HCT116 (cell line): Measurements from ENCODE around the gene MAD2L1. TPM values are rescaled to one million over a fixed set of nuclear protein-coding genes. Genes with fewer than 3 reads are reported as not detected.

Experiments
- ATAC-seq: fragments of 200-7000 bp; cut with Tn5 transposase; 2 replicates; pipeline ENCODE4 v1.9.1; 2020; ENCODE audit warnings: mild to moderate bottlenecking, moderate library complexity
- BruUV-seq: library from RNA; stranded (reverse); fragments of 400-500 nt; replicated peaks from 2 replicates; lab custom pipeline; 2021; lab: Mats Ljungman, UMichigan
- CTCF ChIA-PET: fragments of 300-600 bp; sonication (Branson Sonifier 250); formaldehyde crosslinking; loops from one replicate; lab custom pipeline; 2021; ENCODE audit warnings: antibody characterized with exemption; lab: Charles Lee
- POLR2A ChIA-PET: fragments of 300-600, 350-600 bp; sonication (Branson Sonifier 250); formaldehyde crosslinking; loops from one replicate; lab custom pipeline; 2021; ENCODE audit warnings: antibody characterized with exemption; lab: Charles Lee
- RAD21 ChIA-PET, 2 experiments: fragments of 300-600 bp; sonication (Branson Sonifier 250); formaldehyde crosslinking; loops; one replicate each; lab custom pipeline; 2023; ENCODE audit warnings: low total read pairs in 2 of 2; ENCODE audit not compliant: uncharacterized antibody in 2 of 2, unreplicated experiment in 2 of 2, low non-redundant PET in 1 of 2; lab: Charles Lee
- DNase-seq: peaks from one replicate; pipeline ENCODE4 v3.0.0-alpha.2; 2010; ENCODE audit warnings: low read depth, low spot score
- H2AFZ ChIP-seq: fragments of 200-600 bp; shearing (Covaris generic), sonication (generic); 2 replicates; pipeline ENCODE4 v1.6.1; 2017; ENCODE audit warnings: low read depth, mixed run types, mixed read lengths, antibody characterized with exemption, low read length; ENCODE audit not compliant: poor library complexity, severe bottlenecking
- H3K27ac ChIP-seq: 2 replicates; pipeline ENCODE4 v1.5.1; 2012; ENCODE audit warnings: low read depth, low read length
- H3K27me3 ChIP-seq: fragments of 200-600 bp; sonication (generic); 2 replicates; pipeline ENCODE4 v1.6.1; 2016; ENCODE audit warnings: mixed run types, low read length, mixed read lengths; ENCODE audit not compliant: insufficient read depth
- H3K36me3 ChIP-seq, 2 experiments: fragments of 200-500 bp in 1 of 2; fragments of 200-600 bp in 1 of 2; sonication (Bioruptor generic) in 1 of 2; sonication (generic) in 1 of 2; 2 replicates each; pipeline versions ENCODE4 v1.5.1 to v1.6.1; 2014 to 2016; ENCODE audit warnings: low read length in 2 of 2, inconsistent platforms in 1 of 2, mixed read lengths in 1 of 2, mixed run types in 1 of 2; ENCODE audit not compliant: insufficient read depth in 2 of 2, control insufficient read depth in 1 of 2
- H3K4me1 ChIP-seq, 2 experiments: fragments of 200-600 bp in 1 of 2; sonication (generic) in 1 of 2; 2 replicates each; pipeline versions ENCODE4 v1.5.1 to v1.6.1; 2012 to 2017; ENCODE audit warnings: low read length in 2 of 2, inconsistent platforms in 1 of 2, mild to moderate bottlenecking in 1 of 2, mixed read lengths in 1 of 2, mixed run types in 1 of 2, moderate library complexity in 1 of 2; ENCODE audit not compliant: insufficient read depth in 2 of 2, control insufficient read depth in 1 of 2
- H3K4me2 ChIP-seq: fragments of 200-600 bp; sonication (generic); 2 replicates; pipeline ENCODE4 v1.6.1; 2017; ENCODE audit warnings: mixed run types, low read length, mixed read lengths
- H3K4me3 ChIP-seq, 2 experiments: fragments of 200-600 bp in 1 of 2; sonication (generic) in 1 of 2; replicated peaks in 1 of 2; 2 replicates each; pipeline ENCODE4 v1.5.1; 2011 to 2016; ENCODE audit warnings: low read length in 2 of 2, control low read depth in 1 of 2, low read depth in 1 of 2, mild to moderate bottlenecking in 1 of 2, mixed read lengths in 1 of 2, mixed run types in 1 of 2
- H3K79me2 ChIP-seq: fragments of 200-600 bp; sonication (generic); 2 replicates; pipeline ENCODE4 v1.6.1; 2017; ENCODE audit warnings: mild to moderate bottlenecking, mixed run types, low read length, moderate library complexity, mixed read lengths; ENCODE audit not compliant: insufficient read depth
- H3K9ac ChIP-seq: fragments of 200-600 bp; sonication (generic); 2 replicates; pipeline ENCODE4 v1.6.1; 2016; ENCODE audit warnings: low read length, mixed read lengths
- H3K9me2 ChIP-seq: fragments of 200-600 bp; sonication (generic), shearing (Covaris generic); 2 replicates; pipeline ENCODE4 v1.6.1; 2017; ENCODE audit warnings: mixed run types, mild to moderate bottlenecking, moderate library complexity; ENCODE audit not compliant: insufficient read depth
- H3K9me3 ChIP-seq, 2 experiments: fragments of 200-500 bp in 1 of 2; fragments of 200-600 bp in 1 of 2; sonication (Bioruptor generic) in 1 of 2; sonication (generic) in 1 of 2; 2 replicates each; pipeline ENCODE4 v1.6.1; 2014 to 2017; ENCODE audit warnings: low read length in 2 of 2, mixed read lengths in 2 of 2, inconsistent platforms in 1 of 2, low read depth in 1 of 2, mild to moderate bottlenecking in 1 of 2, mixed run types in 1 of 2, moderate library complexity in 1 of 2; ENCODE audit not compliant: control insufficient read depth in 1 of 2, insufficient read depth in 1 of 2
- H4K20me1 ChIP-seq: fragments of 200-600 bp; sonication (generic), shearing (Covaris generic); 2 replicates; pipeline ENCODE4 v1.6.1; 2017; ENCODE audit warnings: mixed run types, mild to moderate bottlenecking, moderate library complexity; ENCODE audit not compliant: insufficient read depth
- CBX3 ChIP-seq: IDR thresholded peaks from 2 replicates; pipeline ENCODE4 v1.6.1; 2012; ENCODE audit warnings: low read depth
- CEBPB ChIP-seq: IDR thresholded peaks from 2 replicates; pipeline ENCODE4 v1.6.1; 2012; ENCODE audit warnings: low read depth
- POLR2A ChIP-seq: IDR thresholded peaks from 2 replicates; pipeline ENCODE4 v1.7.0; 2011; ENCODE audit warnings: borderline replicate concordance; ENCODE audit not compliant: insufficient read depth, insufficient read length; ENCODE audit errors: extremely low read depth
- POLR2AphosphoS5 ChIP-seq: IDR thresholded peaks from 2 replicates; pipeline ENCODE4 v1.6.1; 2011; ENCODE audit warnings: mild to moderate bottlenecking, low read depth, low read length, moderate library complexity
- ZNF274 ChIP-seq: fragments of 200-500 bp; sonication (Bioruptor generic); IDR thresholded peaks from 2 replicates; pipeline ENCODE4 v1.6.1; 2014; ENCODE audit warnings: mild to moderate bottlenecking, low read depth, low read length, inconsistent platforms
- intact Hi-C: fragments of 100-400 bp; cut with micrococcal nuclease; formaldehyde crosslinking; loops from 2 replicates; pipeline ENCODE4 v1.10.0; 2022
- total RNA-seq: library from RNA; stranded (reverse); gene quantifications from one replicate; pipeline ENCODE4 v1.2.1, GENCODE V29; 2021; ENCODE audit not compliant: unreplicated experiment
- TF ChIP-seq, protein P1 (sequence below), 3 experiments: fragments of 200-600 bp in 1 of 3; sonication (generic) in 1 of 3; IDR thresholded peaks in 2 of 3; conservative IDR thresholded peaks in 1 of 3; 2 replicates each; pipeline ENCODE4 v1.5.1; 2012 to 2017; ENCODE audit warnings: low read depth in 2 of 3, low read length in 2 of 3, antibody characterized with exemption in 1 of 3, borderline replicate concordance in 1 of 3, control low read depth in 1 of 3, mild to moderate bottlenecking in 1 of 3, mixed read lengths in 1 of 3, mixed run types in 1 of 3, moderate library complexity in 1 of 3; ENCODE audit not compliant: insufficient read depth in 1 of 3

MAD2L1 gene
- total RNA-seq, 1 experiment from 2014 or later = 92.9 TPM

DNA sequence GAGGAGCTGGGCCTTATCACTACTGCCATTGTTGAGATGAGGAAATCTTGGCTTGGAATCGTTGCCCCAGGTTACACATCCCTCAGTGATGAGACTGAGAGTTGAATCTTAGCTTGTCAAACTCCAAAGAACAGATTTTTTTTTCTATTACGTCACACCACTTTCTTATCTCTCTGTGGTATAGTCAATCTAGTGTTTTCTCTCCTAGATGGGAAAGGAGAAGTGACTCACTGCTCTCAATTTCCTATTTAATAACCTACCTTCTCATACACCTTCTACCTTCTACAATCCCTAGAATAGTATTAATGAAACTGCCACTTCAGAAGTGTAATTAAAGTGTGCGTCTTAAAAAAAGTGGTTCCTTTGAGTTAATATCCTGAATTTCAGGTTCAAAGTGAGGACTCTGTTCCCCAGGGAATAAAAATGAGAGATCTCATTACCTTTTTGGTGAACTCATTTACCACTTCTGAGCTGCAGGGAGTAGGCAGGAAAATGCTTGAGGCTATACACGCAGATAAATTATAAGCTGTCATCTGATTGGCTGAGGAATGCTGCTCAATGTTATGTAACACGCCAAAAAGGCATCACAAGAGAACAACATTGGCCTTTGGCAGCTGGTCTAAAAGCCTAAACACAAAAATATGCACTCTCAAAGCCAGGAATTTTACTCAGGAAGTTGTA is 59.3 kb downstream of the MAD2L1 start:
- Histone ChIP-seq H3K27ac (no peak overlapping the region), H3K4me2 (no peak overlapping the region)
- RAD21 ChIA-PET = no interaction called here

More for the DNA sequence above, 59.3 kb downstream of the MAD2L1 start:
- no peaks in the 10 kb centered on the region for H3K9me3 ChIP-seq
- ChIA-PET POLR2A (no interaction called here), CTCF (no interaction called here)
- ATAC-seq = no peak
- H4K20me1 ChIP-seq = no peaks in the 10 kb centered on the region
- no peaks in the 10 kb centered on the region for H3K36me3 ChIP-seq
- H3K9ac ChIP-seq = no peak overlapping the region
- H3K27me3 ChIP-seq = no peaks in the 10 kb centered on the region
- no peaks in the 10 kb centered on the region for H3K9me2 ChIP-seq
- DNase-seq = no peak
- H2AFZ ChIP-seq = no peak overlapping the region
- intact Hi-C loops = no loop called here
- no peak for TF ChIP-seq POLR2A
- no peak for TF ChIP-seq ZNF274
- no peak for TF ChIP-seq POLR2AphosphoS5
- no peak for TF ChIP-seq CBX3
- no peak for TF ChIP-seq CEBPB
- TF ChIP-seq, protein P1, sequence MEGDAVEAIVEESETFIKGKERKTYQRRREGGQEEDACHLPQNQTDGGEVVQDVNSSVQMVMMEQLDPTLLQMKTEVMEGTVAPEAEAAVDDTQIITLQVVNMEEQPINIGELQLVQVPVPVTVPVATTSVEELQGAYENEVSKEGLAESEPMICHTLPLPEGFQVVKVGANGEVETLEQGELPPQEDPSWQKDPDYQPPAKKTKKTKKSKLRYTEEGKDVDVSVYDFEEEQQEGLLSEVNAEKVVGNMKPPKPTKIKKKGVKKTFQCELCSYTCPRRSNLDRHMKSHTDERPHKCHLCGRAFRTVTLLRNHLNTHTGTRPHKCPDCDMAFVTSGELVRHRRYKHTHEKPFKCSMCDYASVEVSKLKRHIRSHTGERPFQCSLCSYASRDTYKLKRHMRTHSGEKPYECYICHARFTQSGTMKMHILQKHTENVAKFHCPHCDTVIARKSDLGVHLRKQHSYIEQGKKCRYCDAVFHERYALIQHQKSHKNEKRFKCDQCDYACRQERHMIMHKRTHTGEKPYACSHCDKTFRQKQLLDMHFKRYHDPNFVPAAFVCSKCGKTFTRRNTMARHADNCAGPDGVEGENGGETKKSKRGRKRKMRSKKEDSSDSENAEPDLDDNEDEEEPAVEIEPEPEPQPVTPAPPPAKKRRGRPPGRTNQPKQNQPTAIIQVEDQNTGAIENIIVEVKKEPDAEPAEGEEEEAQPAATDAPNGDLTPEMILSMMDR (IDR thresholded peaks at IDR 0.05 in 2 of 3, conservative IDR thresholded peaks at IDR 0.05 in 1 of 3; ENCODE audit: borderline replicate concordance in 1 of 3, insufficient read depth in 1 of 3, low read depth in 2 of 3, low read length in 2 of 3) = no peak
- no peaks in the 10 kb centered on the region for H3K79me2 ChIP-seq
- H3K4me3 ChIP-seq = no peak overlapping the region
- H3K4me1 ChIP-seq = no peaks in the 10 kb centered on the region
- no TSS peak for BruUV-seq
